Hippocampal formation (tissue), 2 donors: Measurements from ENCODE around the gene PSMD14.

Experiments
- DNase-seq, 2 donors: peaks; one replicate each; lab custom pipeline; 2025; lab: John Stamatoyannopoulos, UW

The PSMD14 gene

GRCh38 chr2:161418715-161419637 lies 110.8 kb downstream of the PSMD14 start:
- DNase-seq: no peak

DNA sequence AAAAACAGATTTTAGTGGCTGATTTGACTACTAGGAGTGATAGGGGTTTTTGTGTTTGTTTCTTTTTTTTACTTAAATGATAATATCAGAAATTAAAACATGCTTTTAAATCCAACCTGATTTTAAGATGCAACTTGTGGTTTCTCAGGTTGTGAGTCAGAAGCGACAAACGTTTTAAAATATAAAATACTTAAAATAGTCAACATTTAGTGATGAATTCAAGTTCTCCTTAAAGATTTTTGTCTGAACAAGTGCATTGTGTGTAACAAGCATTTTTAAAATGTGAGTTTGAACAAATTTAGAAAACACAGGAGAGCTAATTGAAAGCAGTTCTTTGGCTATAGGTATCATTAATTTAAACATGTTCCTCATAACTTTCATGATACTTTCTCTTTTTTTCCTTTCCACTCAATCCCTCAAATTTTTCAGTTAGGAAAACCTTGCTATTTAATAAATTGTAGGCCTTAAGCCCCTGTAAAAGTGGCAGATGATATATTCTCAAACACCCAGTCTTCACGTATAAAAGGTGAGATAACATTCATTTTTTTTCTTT lies 111.5 kb downstream of the PSMD14 start:
- DNase-seq: no peak

GRCh38 chr2:161420406-161421074 lies 112.3 kb downstream of the PSMD14 start:
- DNase-seq: no peak

DNA sequence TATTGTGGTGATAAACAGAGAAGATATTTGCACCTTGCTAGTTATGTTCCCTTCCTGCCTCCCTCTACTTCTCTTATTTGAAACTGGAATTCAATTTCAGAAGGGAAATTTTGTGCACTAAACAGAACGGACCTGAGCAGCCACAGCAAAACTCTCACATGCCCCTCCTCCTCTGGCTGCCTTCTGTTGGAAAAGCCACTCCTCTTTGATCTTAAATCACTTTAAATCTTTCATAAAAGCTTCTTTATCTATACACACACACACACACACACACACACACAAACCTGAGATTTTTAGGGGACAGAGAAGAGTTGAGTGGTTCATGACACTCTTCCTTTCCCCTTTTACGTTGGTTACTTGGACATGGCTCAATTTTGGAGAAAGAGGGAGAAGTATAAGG lies 113.5 kb downstream of the PSMD14 start:
- no peak for DNase-seq

GRCh38 chr2:161422816-161423403 lies 114.7 kb downstream of the PSMD14 start:
- DNase-seq: no peak

GRCh38 chr2:161423421-161424393 lies 115.5 kb downstream of the PSMD14 start:
- no peak for DNase-seq

DNA sequence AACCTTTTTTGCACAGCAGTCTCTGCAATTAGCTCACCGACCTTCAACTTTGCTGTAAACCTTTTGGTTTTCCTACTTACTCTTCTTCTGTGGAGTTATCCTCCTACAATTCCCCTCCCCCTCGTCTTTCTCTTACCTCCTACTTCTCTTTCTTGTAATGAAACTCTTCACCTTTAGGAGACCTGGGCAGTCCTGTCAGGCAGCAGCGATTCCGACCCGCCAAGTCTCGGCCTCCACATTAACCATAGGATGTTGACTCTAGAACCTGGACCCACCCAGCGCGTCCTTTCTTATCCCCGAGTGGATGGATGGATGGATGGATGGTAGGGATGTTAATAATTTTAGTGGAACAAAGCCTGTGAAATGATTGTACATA lies 116.2 kb downstream of the PSMD14 start:
- no peak for DNase-seq

DNA sequence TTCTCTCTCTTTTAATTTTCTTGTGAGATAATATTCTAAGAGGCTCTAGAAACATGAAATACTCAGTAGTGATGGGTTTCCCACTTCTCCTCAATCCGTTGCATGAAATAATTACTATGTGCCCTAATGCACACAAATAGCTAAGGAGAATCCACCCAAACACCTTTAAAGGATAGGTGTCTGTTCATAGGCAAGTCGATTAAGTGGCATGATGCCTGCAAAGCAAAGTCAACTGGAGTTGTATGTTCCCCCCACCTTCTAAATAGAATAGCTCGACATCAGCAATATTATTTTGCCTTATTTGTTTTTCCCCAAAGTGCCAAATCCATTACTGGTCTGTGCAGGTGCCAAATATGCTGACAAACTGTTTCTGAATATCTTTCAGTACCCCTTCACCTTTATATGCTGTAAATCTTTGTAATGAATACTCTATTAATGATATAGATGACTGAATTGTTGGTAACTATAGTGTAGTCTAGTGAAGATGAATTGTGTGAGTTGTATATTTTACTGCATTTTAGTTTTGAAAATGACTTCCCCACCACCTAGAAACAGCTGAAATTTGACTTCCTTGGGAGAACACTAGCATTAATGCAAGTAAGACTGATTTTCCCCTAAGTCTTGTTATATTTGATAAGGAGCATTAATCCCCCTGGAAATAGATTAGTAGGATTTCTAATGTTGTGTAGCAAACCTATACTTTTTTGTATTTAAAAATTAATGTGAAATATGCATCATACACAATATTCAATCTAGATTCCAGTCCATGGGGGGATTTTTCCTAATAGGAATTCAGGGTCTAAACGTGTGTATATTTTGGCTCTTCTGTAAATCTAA lies 116.9 kb downstream of the PSMD14 start:
- no peak for DNase-seq

- no peak for DNase-seq
Observed at GRCh38 chr2:161425728-161426454, 117.7 kb downstream of the PSMD14 start.

DNA sequence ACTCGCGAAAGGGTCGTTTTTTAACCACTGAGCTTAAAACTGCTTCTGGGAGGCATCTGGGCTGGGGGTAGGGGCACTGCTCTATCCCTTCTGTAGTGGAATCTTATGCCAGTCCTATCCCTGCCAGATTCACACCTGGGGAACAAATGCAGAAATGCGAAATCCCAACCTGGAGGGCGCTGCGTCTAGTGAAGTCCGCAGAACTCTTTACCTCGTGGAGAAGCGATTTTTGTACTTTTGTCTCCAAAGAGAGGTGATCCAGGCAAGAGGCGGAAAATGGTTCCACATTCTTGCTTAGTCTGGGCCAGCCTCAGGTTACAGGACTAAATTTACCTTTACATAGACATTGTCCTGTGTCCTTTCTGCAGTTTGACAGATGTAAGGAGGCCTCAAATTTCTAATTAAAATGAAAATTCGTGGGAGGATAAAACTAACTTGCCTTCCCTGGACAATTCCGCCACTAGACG lies 118.3 kb downstream of the PSMD14 start:
- DNase-seq: no peak

GRCh38 chr2:161426922-161427663 lies 118.9 kb downstream of the PSMD14 start:
- DNase-seq: no peak

- DNase-seq: no peak
Observed at GRCh38 chr2:161427664-161428587, 119.7 kb downstream of the PSMD14 start.

DNA sequence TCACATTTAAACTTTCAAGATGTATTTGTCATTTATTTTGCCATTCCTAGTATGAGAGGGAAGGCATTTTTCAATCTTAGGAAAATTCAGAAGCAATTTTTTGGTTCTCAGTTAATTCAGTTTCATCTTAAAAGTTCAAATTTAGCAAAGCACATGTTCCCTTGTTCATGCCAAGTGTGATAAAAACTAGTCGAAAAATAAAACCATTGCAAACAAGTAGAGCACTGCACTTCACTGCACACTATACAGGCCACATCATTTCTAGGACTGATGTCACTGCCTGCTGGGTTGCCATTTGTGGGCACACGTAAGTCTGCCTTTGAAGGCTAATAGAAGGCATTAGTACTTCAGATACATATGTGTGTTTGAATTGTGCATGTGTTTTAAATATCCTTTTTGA lies 122.2 kb downstream of the PSMD14 start:
- no peak for DNase-seq

DNA sequence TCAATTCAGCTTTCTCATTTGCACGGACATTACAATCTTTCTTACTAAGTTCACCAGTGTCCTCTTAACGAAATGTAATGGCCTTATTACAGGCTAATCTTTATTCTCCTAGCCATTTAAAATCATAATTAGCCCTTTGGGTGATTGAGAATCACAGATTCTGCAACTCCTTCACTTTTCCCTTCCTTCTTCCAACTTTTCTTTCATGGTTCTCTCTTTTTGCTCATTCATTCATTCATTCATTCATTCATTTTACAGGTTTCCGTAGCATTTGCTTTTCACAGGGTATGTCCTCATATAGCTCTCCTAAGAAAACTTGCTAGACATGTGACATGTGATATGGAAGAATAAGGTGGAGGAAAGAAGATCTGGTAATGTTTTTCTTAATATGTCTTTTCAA lies 123.9 kb downstream of the PSMD14 start:
- no peak for DNase-seq

- no peak for DNase-seq
Observed at GRCh38 chr2:161434118-161434517, 125.9 kb downstream of the PSMD14 start.

DNA sequence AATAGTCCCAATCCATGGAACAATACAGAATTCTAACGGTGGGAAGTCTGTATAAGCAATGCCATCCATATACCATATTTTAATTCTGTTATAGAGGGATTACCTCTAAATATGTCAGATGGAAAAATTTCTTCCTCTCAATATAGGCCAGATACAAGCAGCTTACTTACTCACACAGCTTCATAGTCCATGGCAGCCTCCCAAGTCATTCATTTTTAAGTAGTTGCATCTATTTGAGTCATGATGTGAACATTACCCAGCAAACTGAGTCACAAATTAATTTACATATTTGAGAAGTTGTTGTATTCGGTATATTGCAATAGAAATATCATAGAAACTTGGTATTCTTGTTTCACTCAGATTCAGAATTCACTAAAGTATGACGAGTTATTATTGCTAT lies 128.2 kb downstream of the PSMD14 start:
- DNase-seq: no peak

GRCh38 chr2:161438598-161438997 lies 130.4 kb downstream of the PSMD14 start:
- DNase-seq: no peak

- DNase-seq: no peak
Observed at GRCh38 chr2:161445097-161445496, 136.9 kb downstream of the PSMD14 start.
